Activated naive CD8-positive, alpha-beta T cell treated with anti-CD3 and anti-CD28 coated beads, Interleukin-2, amount 50 U/mL, for 24 hours (primary cell): ENCODE measurements around the gene DBNDD2.

ENCODE experiments used
- ATAC-seq: fragments of 150-1000 bp; cut with Tn5 transposase; one replicate; pipeline ENCODE4 v1.10.0; 2021
- DNase-seq: peaks from one replicate; pipeline ENCODE4 v3.0.0; 2021
- H3K27ac Mint-ChIP-seq: one replicate; pipeline ENCODE4 v1.8.0; 2021; ENCODE audit warnings: mild to moderate bottlenecking, mixed read lengths
- H3K27me3 Mint-ChIP-seq: one replicate; pipeline ENCODE4 v1.8.0; 2021; ENCODE audit warnings: mixed read lengths
- H3K36me3 Mint-ChIP-seq: one replicate; pipeline ENCODE4 v1.8.0; 2021; ENCODE audit warnings: low read depth, mixed read lengths
- H3K4me1 Mint-ChIP-seq: one replicate; pipeline ENCODE4 v1.8.0; 2021; ENCODE audit warnings: mixed read lengths
- H3K4me3 Mint-ChIP-seq: one replicate; pipeline ENCODE4 v1.8.0; 2021; ENCODE audit warnings: mild to moderate bottlenecking, moderate library complexity, mixed read lengths
- H3K9me3 Mint-ChIP-seq: one replicate; pipeline ENCODE4 v1.8.0; 2021; ENCODE audit warnings: mixed read lengths

Gene DBNDD2

DNA sequence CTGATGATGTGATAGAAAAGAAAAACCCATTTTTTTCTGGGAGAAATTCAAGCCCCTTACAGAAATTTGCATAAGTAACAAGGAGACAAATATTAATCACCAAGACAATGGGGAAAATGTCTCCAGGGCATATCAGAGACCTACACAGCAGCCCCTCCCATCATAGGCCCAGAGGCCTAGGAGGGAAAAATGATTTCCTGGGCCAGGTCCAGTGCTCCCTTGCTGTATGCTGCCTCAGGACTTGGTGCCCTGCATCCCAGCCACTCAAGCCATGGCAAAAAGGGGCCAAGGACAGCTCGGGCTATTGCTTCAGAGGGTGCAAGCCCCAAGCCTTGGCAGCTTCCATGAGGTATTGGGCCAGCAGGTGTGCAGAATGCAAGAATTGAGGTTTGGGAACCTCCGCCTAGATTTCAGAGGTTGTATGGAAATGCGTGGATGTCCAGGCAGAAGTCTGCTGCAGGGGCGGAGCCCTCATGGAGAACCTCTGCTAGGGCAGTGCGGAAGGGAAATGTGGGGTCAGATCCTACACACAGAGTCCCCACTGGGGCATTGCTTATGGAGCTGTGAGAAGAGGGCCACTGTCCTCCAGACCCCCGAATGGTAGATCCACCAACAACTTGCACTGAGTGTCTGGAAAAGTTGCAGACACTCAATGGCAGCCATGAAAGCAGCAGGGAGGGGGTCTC lies 7.6 kb upstream of the DBNDD2 start:
- Mint-ChIP-seq H3K36me3 (peaks cover 30% of the 10 kb centered on the region), H3K27ac (no peak overlapping the region), H3K27me3 (peaks cover 7% of the 10 kb centered on the region), H3K4me3 (no peak overlapping the region), H3K4me1 (peaks cover 18% of the 10 kb centered on the region), H3K9me3 (peaks cover 21% of the 10 kb centered on the region)
- DNase-seq, result no peak
- no peak for ATAC-seq

DNA sequence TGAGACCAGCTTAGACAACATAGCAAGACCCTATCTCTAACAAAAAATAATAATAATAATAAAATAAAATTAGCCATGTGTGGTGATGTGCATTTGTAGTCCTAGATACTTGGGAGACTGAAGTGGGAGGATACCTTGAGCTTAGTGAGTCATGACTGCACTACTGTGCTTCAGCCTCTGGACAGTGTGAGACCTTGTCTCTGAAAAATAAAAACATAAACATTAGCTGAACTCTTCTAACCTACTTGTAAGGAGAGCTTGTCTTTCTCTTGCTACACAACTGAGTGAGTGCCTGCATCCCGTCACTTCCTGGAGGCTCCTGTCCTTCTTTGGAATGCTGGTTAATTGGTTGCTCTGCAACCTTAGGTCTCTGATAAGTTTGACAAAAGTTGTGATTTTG lies 5.1 kb upstream of the DBNDD2 start:
- H3K27me3 Mint-ChIP-seq, result peaks cover 7% of the 10 kb centered on the region
- ATAC-seq, result no peak
- no peak overlapping the region for H3K27ac Mint-ChIP-seq
- peaks cover 30% of the 10 kb centered on the region for H3K36me3 Mint-ChIP-seq
- no peak for DNase-seq
- peaks cover 21% of the 10 kb centered on the region for H3K9me3 Mint-ChIP-seq
- no peak overlapping the region for H3K4me3 Mint-ChIP-seq
- H3K4me1 Mint-ChIP-seq, result peaks cover 29% of the 10 kb centered on the region

DNA sequence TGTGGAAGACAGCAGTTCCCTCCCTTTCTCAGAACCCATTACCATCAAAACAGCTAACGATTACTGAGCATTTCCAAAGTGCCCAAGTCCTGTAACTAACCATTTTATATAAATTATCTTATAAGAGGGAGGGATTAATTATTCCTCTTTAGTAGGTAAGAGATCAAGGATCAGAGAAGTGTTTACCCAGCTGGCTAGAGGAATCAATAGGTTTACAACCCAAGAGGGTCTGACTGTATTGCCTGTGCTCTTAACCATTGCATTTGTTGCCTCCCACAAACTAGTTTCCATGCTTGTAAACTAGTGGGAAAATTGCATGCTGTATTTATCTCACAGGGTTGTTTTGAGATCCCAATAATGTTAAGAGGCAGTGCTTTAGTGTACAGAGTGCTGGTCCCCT lies 3.7 kb upstream of the DBNDD2 start:
- ATAC-seq, result no peak
- DNase-seq, result no peak
- Mint-ChIP-seq H3K27ac (peak overlapping the region; percentile 65), H3K4me3 (peak overlapping the region; percentile 63), H3K9me3 (peaks cover 19% of the 10 kb centered on the region), H3K4me1 (peaks cover 38% of the 10 kb centered on the region), H3K27me3 (peaks cover 7% of the 10 kb centered on the region), H3K36me3 (peaks cover 28% of the 10 kb centered on the region)

DNA sequence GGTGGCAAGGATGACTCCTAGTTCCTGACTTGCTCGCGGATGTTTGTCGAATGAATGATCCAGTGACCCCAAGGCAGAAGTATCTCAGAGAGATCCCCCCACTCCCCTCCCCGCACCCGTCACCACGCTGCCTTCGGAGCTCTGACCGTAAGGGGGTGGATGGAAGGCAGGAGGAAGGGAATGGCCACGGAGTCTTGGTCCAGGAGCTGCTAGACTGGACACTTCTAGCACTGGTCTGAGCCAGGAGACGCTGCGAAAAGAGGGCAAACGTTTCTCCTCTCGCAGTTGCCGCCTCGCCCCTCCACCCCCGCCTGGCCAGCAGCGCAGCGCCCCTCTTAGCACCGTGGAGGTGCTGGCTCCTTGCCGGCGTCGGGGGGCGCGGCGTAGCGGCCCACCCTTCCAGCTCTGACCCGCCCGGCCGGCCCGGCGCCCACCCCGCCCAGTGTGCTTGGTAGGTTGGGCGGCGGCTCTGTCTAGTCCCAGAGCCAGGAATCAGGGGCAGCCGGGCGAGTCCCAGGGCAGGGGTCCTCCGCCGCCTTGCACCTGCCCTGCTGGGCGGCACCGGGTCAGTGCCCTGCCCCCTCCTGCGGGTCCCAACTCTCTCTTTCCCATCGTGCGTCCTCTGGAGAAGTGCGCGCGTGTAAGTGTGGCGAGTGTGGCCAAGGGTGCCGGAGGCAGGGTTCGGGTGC lies 2.4 kb upstream of the DBNDD2 start:
- Mint-ChIP-seq H3K9me3 (peaks cover 10% of the 10 kb centered on the region), H3K27ac (peak overlapping the region; percentile 21), H3K36me3 (peaks cover 21% of the 10 kb centered on the region), H3K27me3 (peaks cover 7% of the 10 kb centered on the region), H3K4me3 (peak overlapping the region; percentile 75), H3K4me1 (peaks cover 38% of the 10 kb centered on the region)
- DNase-seq (no peak), ATAC-seq (peak; percentile 15)

DNA sequence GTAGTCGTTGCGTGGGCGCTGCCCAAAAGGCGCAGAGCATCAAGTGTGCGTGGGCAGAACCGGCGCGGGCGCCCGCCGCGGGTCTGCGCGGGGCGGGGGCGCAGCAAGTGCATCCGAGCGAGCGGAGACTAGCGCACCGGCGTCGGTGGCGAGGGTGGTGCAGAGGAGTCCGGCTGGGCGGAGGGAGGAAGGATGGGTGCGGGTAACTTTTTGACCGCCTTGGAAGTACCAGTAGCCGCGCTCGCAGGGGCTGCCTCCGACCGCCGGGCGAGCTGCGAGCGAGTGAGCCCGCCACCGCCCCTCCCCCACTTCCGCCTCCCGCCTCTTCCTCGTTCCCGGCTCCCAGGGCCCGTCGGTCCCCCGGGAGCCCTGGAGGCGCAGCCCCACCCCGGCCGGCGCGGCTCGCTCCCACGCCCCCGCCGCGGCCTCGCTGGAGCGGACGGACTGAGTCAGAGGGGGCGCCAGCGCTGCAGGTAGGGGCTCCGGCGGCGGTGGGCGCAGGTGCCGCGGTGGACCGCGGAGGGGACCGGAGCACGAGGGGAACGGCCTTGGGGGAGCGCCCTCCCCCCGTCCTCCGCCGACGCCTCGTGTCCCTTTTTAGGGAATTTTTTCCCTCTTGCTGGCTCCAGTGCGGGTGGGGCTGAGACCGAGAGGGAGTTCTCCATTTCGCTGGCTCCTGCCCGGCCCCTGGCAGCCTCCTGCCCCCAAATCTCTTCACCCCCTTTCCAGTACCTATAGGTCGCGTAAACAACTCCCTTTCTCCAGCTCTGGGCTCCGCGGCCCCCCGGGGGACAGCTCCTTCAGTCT lies 1.6 kb upstream of the DBNDD2 start:
- ATAC-seq, result peak; percentile 56
- peaks cover 36% of the 10 kb centered on the region for H3K4me1 Mint-ChIP-seq
- peaks cover 19% of the 10 kb centered on the region for H3K36me3 Mint-ChIP-seq
- peak overlapping the region; percentile 75 for H3K4me3 Mint-ChIP-seq
- peak; percentile 64 for DNase-seq
- peak overlapping the region; percentile 68 for H3K27ac Mint-ChIP-seq
- H3K9me3 Mint-ChIP-seq, result peaks cover 6% of the 10 kb centered on the region
- H3K27me3 Mint-ChIP-seq, result peaks cover 7% of the 10 kb centered on the region

DNA sequence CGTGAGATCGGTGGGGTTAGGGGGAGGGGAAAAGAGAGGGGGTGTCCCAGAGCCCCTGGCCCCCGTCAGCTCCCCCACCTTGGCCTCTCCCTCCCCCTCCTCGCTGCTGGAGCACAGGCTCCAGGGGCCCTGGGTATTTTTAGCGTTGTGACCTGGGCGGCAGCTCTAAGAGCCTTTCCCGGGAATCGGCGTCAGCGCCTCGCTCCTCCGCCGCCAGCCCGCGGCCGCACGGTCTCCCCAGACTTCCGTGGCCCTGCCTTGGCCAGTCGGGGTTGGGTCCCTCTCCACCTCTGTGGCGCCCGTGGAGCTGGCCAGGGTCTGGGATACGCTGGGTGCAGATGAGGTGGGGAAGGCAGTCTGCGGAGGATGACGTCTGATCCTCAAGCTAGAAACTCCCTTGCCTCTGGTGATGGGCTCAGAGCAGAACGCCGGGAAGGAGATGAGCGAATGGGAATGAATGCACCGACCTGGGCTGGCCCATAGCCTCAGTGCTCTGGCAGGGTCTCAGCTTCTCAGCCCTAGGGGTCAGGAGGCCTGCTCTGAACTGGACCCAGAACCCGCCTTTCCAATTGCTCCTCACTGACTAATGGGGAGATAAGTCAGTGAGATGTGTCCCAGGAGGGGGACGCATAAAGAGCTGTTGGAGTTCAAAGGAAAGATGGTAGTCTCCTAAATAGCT lies 883 bp upstream of the DBNDD2 start:
- ATAC-seq (no peak), DNase-seq (peak; percentile 14)
- Mint-ChIP-seq H3K27ac (peak overlapping the region; percentile 68), H3K9me3 (no peaks in the 10 kb centered on the region), H3K4me1 (peaks cover 29% of the 10 kb centered on the region), H3K27me3 (peaks cover 7% of the 10 kb centered on the region), H3K36me3 (peaks cover 11% of the 10 kb centered on the region), H3K4me3 (peak overlapping the region; percentile 75)

DNA sequence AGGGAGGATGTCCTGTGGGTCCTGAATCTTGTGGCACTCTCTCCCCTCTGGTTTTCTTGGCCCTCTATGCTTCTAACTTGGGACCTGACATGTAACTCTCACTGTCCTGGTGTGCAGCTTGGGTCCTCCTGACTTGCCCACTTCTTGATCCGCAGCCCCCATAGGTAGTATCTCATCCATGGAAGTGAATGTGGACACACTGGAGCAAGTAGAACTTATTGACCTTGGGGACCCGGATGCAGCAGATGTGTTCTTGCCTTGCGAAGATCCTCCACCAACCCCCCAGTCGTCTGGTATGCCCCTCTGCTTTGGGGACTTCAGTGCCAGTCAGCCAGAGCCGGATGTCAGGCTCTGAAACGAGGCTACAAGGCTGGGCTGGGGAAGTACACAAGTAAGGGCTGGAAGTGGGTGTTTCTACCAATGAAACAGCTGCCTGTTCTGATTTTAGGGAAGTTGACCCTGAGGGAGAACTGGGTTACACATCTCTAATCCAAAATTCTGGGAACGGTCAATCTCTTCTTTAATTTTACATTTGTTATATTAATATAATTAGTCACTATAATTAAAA lies 641 bp downstream of the DBNDD2 start:
- H3K27ac Mint-ChIP-seq, result peak overlapping the region; percentile 17
- no peak for DNase-seq
- H3K9me3 Mint-ChIP-seq, result no peaks in the 10 kb centered on the region
- peaks cover 31% of the 10 kb centered on the region for H3K4me1 Mint-ChIP-seq
- H3K4me3 Mint-ChIP-seq, result no peak overlapping the region
- peaks cover 5% of the 10 kb centered on the region for H3K27me3 Mint-ChIP-seq
- peaks cover 6% of the 10 kb centered on the region for H3K36me3 Mint-ChIP-seq
- ATAC-seq, result no peak

DNA sequence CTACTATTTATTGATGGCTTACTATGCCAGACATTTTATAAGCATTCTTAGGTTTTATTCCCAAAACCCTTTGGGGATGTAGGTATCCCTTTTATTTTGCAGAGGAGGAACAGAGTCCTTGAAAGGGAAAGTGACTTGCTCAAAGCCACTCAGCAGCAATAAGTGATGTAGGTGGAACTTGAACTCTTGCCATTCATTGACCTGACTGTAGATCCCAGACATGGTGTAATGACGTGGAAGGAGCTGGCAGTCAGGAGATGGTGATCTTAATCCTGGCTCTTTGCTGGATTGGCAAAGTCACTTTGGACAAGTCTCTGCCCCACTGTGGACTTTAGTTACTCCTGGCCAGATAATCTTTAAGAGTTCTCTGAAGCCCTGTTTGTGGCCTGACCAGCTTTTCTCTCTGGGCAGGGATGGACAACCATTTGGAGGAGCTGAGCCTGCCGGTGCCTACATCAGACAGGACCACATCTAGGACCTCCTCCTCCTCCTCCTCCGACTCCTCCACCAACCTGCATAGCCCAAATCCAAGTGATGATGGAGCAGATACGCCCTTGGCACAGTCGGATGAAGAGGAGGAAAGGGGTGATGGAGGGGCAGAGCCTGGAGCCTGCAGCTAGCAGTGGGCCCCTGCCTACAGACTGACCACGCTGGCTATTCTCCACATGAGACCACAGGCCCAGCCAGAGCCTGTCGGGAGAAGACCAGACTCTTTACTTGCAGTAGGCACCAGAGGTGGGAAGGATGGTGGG lies 1.6 kb downstream of the DBNDD2 start:
- Mint-ChIP-seq H3K27ac (no peak overlapping the region), H3K36me3 (peaks cover 5% of the 10 kb centered on the region), H3K27me3 (peaks cover 4% of the 10 kb centered on the region), H3K4me3 (no peak overlapping the region), H3K9me3 (no peaks in the 10 kb centered on the region), H3K4me1 (peaks cover 36% of the 10 kb centered on the region)
- DNase-seq (no peak), ATAC-seq (no peak)

DNA sequence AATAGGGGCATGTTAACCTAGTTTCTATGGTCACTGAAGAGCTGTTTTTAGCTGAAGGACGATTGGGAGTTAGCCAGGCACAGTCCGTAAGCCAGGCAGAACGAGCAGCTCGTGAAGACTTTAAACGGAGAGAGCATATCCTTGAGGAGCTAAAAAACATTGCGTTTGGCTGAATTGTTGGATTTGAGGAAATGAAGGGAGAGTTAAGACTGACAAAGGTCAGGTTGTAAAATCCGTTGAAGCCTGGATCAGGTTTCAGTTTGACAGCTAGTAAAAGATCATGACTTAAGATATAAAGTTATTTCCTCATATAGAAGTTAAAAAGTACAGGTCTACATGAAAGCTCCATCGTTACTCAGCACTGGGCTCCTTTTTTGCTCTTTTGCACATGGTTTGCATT lies 2.8 kb downstream of the DBNDD2 start:
- H3K4me1 Mint-ChIP-seq, result peaks cover 41% of the 10 kb centered on the region
- no peak overlapping the region for H3K27ac Mint-ChIP-seq
- DNase-seq (no peak), ATAC-seq (no peak)
- H3K4me3 Mint-ChIP-seq, result no peak overlapping the region
- H3K36me3 Mint-ChIP-seq, result peaks cover 4% of the 10 kb centered on the region
- no peaks in the 10 kb centered on the region for H3K9me3 Mint-ChIP-seq
- H3K27me3 Mint-ChIP-seq, result no peaks in the 10 kb centered on the region

DNA sequence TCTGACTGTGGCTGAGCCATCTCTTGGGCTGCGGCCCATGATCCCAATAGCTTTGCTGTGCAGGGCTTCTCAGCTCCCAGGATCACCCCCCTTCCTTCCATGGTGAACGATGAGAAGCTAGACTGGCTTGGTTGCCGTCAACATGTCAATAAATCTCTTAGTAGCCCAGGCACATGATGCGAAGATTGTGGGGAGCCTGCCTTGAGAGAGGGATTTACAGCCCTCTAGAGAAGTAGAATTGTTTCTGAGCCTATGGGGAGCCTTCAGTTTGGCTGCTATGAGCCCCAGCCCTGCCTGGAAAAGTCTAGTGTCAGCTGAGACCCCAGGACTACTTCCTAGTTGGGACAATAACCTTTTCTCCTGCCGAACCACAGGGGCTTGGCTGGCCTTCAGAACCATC lies 4.6 kb downstream of the DBNDD2 start:
- Mint-ChIP-seq H3K27me3 (no peaks in the 10 kb centered on the region), H3K9me3 (no peaks in the 10 kb centered on the region), H3K36me3 (peaks cover 8% of the 10 kb centered on the region), H3K4me1 (peaks cover 45% of the 10 kb centered on the region), H3K27ac (no peak overlapping the region), H3K4me3 (no peak overlapping the region)
- ATAC-seq (no peak), DNase-seq (no peak)

DNA sequence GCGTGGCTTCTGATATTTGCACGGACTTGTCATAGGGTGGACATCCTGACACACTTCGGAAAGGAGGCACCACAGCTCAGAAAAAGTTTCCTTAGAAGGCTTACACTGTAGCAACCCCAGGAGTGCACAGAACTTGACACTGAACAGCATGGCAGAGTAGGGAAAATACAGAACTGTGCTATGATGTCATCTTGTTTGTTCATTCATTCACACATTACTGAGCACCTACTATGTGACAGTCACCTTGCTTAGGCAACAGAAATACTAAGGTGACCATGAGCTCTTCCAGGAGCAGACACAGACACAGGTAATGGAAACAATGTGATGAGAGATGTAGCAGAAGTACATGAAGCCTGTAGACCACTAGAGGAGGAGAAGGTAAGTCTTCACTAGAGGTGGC lies 5.4 kb downstream of the DBNDD2 start:
- H3K4me1 Mint-ChIP-seq, result peaks cover 46% of the 10 kb centered on the region
- DNase-seq, result no peak
- no peak for ATAC-seq
- no peak overlapping the region for H3K4me3 Mint-ChIP-seq
- H3K27me3 Mint-ChIP-seq, result no peaks in the 10 kb centered on the region
- peaks cover 8% of the 10 kb centered on the region for H3K36me3 Mint-ChIP-seq
- no peaks in the 10 kb centered on the region for H3K9me3 Mint-ChIP-seq
- H3K27ac Mint-ChIP-seq, result peak overlapping the region; percentile 38

DNA sequence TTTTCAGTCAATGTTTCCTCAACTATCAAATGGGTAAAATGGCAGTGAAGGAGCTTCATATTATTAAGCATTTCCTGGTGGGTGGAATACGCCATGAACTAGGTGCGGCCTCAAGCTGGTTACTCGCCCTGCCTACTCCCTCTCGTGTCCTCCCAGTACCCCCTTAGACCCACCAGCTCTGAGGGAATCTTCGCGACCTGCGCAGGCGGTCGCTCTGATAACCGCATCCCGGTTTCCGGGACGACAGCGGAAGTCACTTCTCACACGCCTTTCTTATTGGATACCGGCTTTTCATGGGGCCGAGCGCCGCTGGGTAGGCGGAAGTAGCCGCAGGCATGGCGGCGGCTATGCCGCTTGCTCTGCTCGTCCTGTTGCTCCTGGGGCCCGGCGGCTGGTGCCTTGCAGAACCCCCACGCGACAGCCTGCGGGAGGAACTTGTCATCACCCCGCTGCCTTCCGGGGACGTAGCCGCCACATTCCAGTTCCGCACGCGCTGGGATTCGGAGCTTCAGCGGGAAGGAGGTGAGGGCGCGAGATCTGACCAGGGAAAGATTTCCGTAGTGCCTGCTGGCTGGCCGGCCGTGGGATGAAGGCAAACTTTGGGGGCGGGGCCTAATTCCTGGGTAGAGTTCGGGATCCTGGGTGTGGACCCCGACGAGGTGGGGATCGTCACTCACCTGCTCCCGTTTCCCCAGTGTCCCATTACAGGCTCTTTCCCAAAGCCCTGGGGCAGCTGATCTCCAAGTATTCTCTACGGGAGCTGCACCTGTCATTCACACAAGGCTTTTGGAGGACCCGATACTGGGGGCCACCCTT lies 7.9 kb downstream of the DBNDD2 start, which contains the start of gene PIGT:
PIGT (plus strand) TSS at position 320 of the 816 bp plus-strand sequence; CDS start at position 336, 16 bp downstream.
- ATAC-seq (peak; percentile 83), DNase-seq (peak; percentile 89)
- Mint-ChIP-seq H3K27ac (peak within 1 kb of the TSS; percentile 93), H3K27me3 (no peaks in the 10 kb centered on the region), H3K36me3 (peaks cover 23% of the 10 kb centered on the region), H3K4me1 (peaks cover 55% of the 10 kb centered on the region), H3K9me3 (no peaks in the 10 kb centered on the region), H3K4me3 (peak within 1 kb of the TSS; percentile 89)

DNA sequence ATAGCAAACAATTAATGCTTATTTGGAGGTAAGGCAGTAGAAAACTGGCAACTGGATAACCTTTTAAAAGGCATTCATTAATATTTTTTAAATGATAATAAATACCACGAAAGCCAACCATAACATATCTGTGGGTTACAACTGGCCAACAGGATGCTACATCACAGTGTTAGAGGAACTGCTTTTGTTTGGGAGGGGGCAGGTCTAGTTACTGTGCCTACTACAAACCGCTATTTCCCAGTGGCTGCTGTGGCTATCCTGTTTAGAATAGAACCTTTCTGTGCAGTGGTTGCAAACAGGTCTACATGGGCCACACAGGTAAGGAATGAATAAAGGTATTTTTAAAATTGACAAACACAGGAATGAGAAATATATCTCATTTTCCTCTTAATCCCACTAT lies 8.8 kb downstream of the DBNDD2 start:
- no peaks in the 10 kb centered on the region for H3K9me3 Mint-ChIP-seq
- ATAC-seq, result no peak
- DNase-seq, result no peak
- H3K27me3 Mint-ChIP-seq, result no peaks in the 10 kb centered on the region
- H3K27ac Mint-ChIP-seq, result peak overlapping the region; percentile 93
- H3K4me1 Mint-ChIP-seq, result peaks cover 55% of the 10 kb centered on the region
- H3K4me3 Mint-ChIP-seq, result peak overlapping the region; percentile 89
- peaks cover 27% of the 10 kb centered on the region for H3K36me3 Mint-ChIP-seq
